ENCODE data around the gene IFNL3. TPM values are rescaled to one million over a fixed set of nuclear protein-coding genes. Genes with fewer than 3 reads are reported as not detected.
A peak's percentile ranks its signal among the peaks of the same experiment; 100 is the strongest.
"Not testable (repeated sequence)": the region's sequence is repeated elsewhere in the genome, so short reads cannot be mapped to it uniquely, and the experiment has no call there.

The IFNL3 gene
- total RNA-seq, 1 experiment from 2014 or later, result not detected

DNA sequence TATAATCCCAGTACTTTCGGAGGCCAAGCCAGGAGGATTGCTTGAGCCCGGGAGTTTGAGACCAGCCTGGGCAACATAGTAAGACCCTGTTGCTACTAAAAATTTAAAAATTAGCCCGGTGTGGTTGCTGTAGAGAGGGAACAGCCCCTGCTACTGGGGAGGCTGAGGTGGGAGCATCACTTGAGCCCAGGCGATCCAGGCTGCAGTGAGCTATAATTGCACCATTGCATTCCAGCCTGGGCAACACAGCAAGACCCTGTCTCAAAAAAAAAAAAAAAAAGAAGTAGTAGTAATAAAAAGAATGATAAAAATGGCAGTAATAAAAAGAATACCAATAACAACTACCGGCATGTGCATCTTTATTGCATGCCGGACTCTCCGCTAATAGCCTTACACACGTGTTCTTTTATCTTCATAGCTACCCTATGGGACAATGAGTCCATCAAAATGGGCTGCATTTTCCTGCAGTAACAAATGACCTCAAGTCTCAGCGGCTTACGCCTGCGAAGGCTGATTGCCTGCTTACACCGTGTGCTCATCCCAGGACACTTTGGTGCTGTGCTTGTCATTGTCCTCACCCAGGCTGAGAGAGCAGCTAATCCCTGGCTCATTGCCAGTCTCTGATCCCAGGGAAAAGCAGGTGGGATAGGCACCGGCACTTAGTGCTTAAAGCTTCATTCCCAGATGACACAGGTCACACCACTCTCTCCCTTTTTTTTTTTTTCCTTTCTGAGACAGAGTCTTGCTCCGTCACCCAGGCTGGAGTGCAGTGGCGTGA lies 26.4 kb downstream of the IFNL3 start:
- no TSS peak for BruUV-seq (replicated peaks)
- Histone ChIP-seq H3K36me3 (ENCODE audit: low read depth) (no peaks in the 10 kb centered on the region), H3K4me2 (no peak overlapping the region), H3K4me1 (replicated peaks; ENCODE audit: insufficient read depth) (no peaks in the 10 kb centered on the region), H3K9me3 (ENCODE audit: insufficient read depth, low read depth) (no peaks in the 10 kb centered on the region), H3K9me2 (ENCODE audit: insufficient read depth) (no peaks in the 10 kb centered on the region), H4K20me1 (ENCODE audit: insufficient read depth) (no peaks in the 10 kb centered on the region), H3K4me3 (no peak overlapping the region), H3K79me2 (ENCODE audit: low read depth) (no peaks in the 10 kb centered on the region), H3K27me3 (ENCODE audit: insufficient read depth, low read depth) (no peaks in the 10 kb centered on the region), H3F3A (ENCODE audit: insufficient read depth, low read depth) (no peaks in the 10 kb centered on the region), H2AFZ (no peak overlapping the region), H3K27ac (no peak overlapping the region)
- ChIA-PET CTCF (interaction anchor here (0.6 kb wide), 2 partner anchors 18 to 207 kb away, joined by 3 to 4 read pairs; no protein-coding TSS in a partner anchor), POLR2A (ENCODE audit: unreplicated experiment) (no interaction called here)
- no peak for DNase-seq
- intact Hi-C loops (cut with micrococcal nuclease; ENCODE audit: unreplicated experiment), result no loop called here
- TF ChIP-seq CTCF (conservative IDR thresholded peaks at IDR 0.05), result no peak

GRCh38 chr19:39217094-39217493 lies 27.7 kb downstream of the IFNL3 start:
- Histone ChIP-seq H2AFZ (no peak overlapping the region), H3F3A (ENCODE audit: insufficient read depth, low read depth) (no peaks in the 10 kb centered on the region), H3K79me2 (ENCODE audit: low read depth) (no peaks in the 10 kb centered on the region), H3K9me2 (ENCODE audit: insufficient read depth) (no peaks in the 10 kb centered on the region), H3K9me3 (ENCODE audit: insufficient read depth, low read depth) (no peaks in the 10 kb centered on the region), H3K36me3 (ENCODE audit: low read depth) (no peaks in the 10 kb centered on the region), H3K4me2 (no peak overlapping the region), H4K20me1 (ENCODE audit: insufficient read depth) (no peaks in the 10 kb centered on the region), H3K27me3 (ENCODE audit: insufficient read depth, low read depth) (no peaks in the 10 kb centered on the region), H3K27ac (no peak overlapping the region), H3K4me1 (replicated peaks; ENCODE audit: insufficient read depth) (no peaks in the 10 kb centered on the region), H3K4me3 (no peak overlapping the region)
- CTCF ChIA-PET, result no interaction called here
- TF ChIP-seq EZH2 (IDR thresholded peaks at IDR 0.05; ENCODE audit: low read depth), result no peak
- TF ChIP-seq CTCF (conservative IDR thresholded peaks at IDR 0.05), result no peak
- no TSS peak for BruUV-seq (replicated peaks)
- DNase-seq, result no peak
- intact Hi-C loops (cut with micrococcal nuclease; ENCODE audit: unreplicated experiment), result no loop called here
- POLR2A ChIA-PET (ENCODE audit: unreplicated experiment), result no interaction called here

- H3K36me3 ChIP-seq (ENCODE audit: low read depth); H3F3A ChIP-seq (ENCODE audit: insufficient read depth, low read depth); H3K4me2 ChIP-seq; H3K4me1 ChIP-seq (replicated peaks; ENCODE audit: insufficient read depth); DNase-seq; CTCF ChIA-PET; H3K27ac ChIP-seq; BruUV-seq (replicated peaks); H2AFZ ChIP-seq; H3K4me3 ChIP-seq; intact Hi-C loops (cut with micrococcal nuclease; ENCODE audit: unreplicated experiment); H4K20me1 ChIP-seq (ENCODE audit: insufficient read depth); POLR2A ChIA-PET (ENCODE audit: unreplicated experiment); H3K27me3 ChIP-seq (ENCODE audit: insufficient read depth, low read depth); H3K79me2 ChIP-seq (ENCODE audit: low read depth); H3K9me2 ChIP-seq (ENCODE audit: insufficient read depth); H3K9me3 ChIP-seq (ENCODE audit: insufficient read depth, low read depth): not testable (repeated sequence)
Observed at GRCh38 chr19:39215323-39215722, 29.5 kb downstream of the IFNL3 start.

GRCh38 chr19:39212375-39212742 lies 32.4 kb downstream of the IFNL3 start:
- H3K9me3 ChIP-seq (ENCODE audit: insufficient read depth, low read depth), result no peaks in the 10 kb centered on the region
- peak in 1 of 2 experiments; percentile 40 for DNase-seq
- H3K4me3 ChIP-seq, result no peak overlapping the region
- H3F3A ChIP-seq (ENCODE audit: insufficient read depth, low read depth), result peaks cover 5% of the 10 kb centered on the region; the same call in 1 of the 2 replicates
- H3K4me2 ChIP-seq, result no peak overlapping the region
- BruUV-seq (replicated peaks), result no TSS peak
- intact Hi-C loops (cut with micrococcal nuclease; ENCODE audit: unreplicated experiment), result loop anchor here (1.0 to 2.0 kb wide), 2 partner anchors 116 to 198 kb away; no protein-coding TSS in a partner anchor
- H4K20me1 ChIP-seq (ENCODE audit: insufficient read depth), result no peaks in the 10 kb centered on the region
- no peak for TF ChIP-seq EZH2 (IDR thresholded peaks at IDR 0.05; ENCODE audit: low read depth)
- peak; percentile 59 for TF ChIP-seq CTCF (conservative IDR thresholded peaks at IDR 0.05)
- no peaks in the 10 kb centered on the region for H3K9me2 ChIP-seq (ENCODE audit: insufficient read depth)
- H3K27me3 ChIP-seq (ENCODE audit: insufficient read depth, low read depth), result no peaks in the 10 kb centered on the region
- no peaks in the 10 kb centered on the region for H3K79me2 ChIP-seq (ENCODE audit: low read depth)
- H3K36me3 ChIP-seq (ENCODE audit: low read depth), result no peaks in the 10 kb centered on the region
- no peak overlapping the region for H2AFZ ChIP-seq
- POLR2A ChIA-PET (ENCODE audit: unreplicated experiment), result no interaction called here
- no peaks in the 10 kb centered on the region for H3K4me1 ChIP-seq (replicated peaks; ENCODE audit: insufficient read depth)
- CTCF ChIA-PET, result no interaction called here
- H3K27ac ChIP-seq, result no peak overlapping the region

All from PC-9 (cell line).